ENCODE results near the gene SLCO6A1.
"Not testable (repeated sequence)": the region's sequence is repeated elsewhere in the genome, so short reads cannot be mapped to it uniquely, and the experiment has no call there.

SLCO6A1 gene

GRCh38 chr5:102529447-102529846 lies 30.6 kb upstream of the SLCO6A1 start:
- ChIA-PET CTCF (interaction anchor here (0.7 kb wide), 1 partner anchor 1119 kb away, joined by 3 read pairs; no protein-coding TSS in a partner anchor), POLR2A (no interaction called here)
- DNase-seq (ENCODE audit: extremely low spot score): no peak
- TF ChIP-seq ELF4 (IDR thresholded peaks at IDR 0.05): no peak
- no peak for TF ChIP-seq FOXK2 (IDR thresholded peaks at IDR 0.05)
- TF ChIP-seq SP1 (IDR thresholded peaks at IDR 0.05): no peak
- TF ChIP-seq CTBP1 (IDR thresholded peaks at IDR 0.05; ENCODE audit: borderline replicate concordance): no peak
- TF ChIP-seq PKNOX1 (IDR thresholded peaks at IDR 0.05): no peak
- TF ChIP-seq LEF1 (IDR thresholded peaks at IDR 0.05; ENCODE audit: borderline replicate concordance): no peak
- TF ChIP-seq SUZ12 (IDR thresholded peaks at IDR 0.05): no peak
- TF ChIP-seq FOXM1 (IDR thresholded peaks at IDR 0.05; ENCODE audit: borderline replicate concordance): no peak
- no peak for TF ChIP-seq L3MBTL2 (conservative IDR thresholded peaks at IDR 0.05)
- no peak for TF ChIP-seq TARDBP (IDR thresholded peaks at IDR 0.05)
- TF ChIP-seq BHLHE40 (IDR thresholded peaks at IDR 0.05; ENCODE audit: borderline replicate concordance): no peak
- no peak for TF ChIP-seq HDGF (IDR thresholded peaks at IDR 0.05; ENCODE audit: borderline replicate concordance)
- no peak for TF ChIP-seq ARNT (IDR thresholded peaks at IDR 0.05)
- TF ChIP-seq NFRKB (IDR thresholded peaks at IDR 0.05): no peak
- no peak for TF ChIP-seq FOXA1 (IDR thresholded peaks at IDR 0.05)
- TF ChIP-seq ZNF384 (IDR thresholded peaks at IDR 0.05): no peak

GRCh38 chr5:102529031-102529430 lies 30.2 kb upstream of the SLCO6A1 start:
- ChIA-PET CTCF (interaction anchor here (0.7 kb wide), 1 partner anchor 1119 kb away, joined by 3 read pairs; no protein-coding TSS in a partner anchor), POLR2A (no interaction called here)
- TF ChIP-seq NFRKB (IDR thresholded peaks at IDR 0.05) (no peak), SP1 (IDR thresholded peaks at IDR 0.05) (no peak), ELF4 (IDR thresholded peaks at IDR 0.05) (no peak), PKNOX1 (IDR thresholded peaks at IDR 0.05) (no peak), CTBP1 (IDR thresholded peaks at IDR 0.05; ENCODE audit: borderline replicate concordance) (no peak), LEF1 (IDR thresholded peaks at IDR 0.05; ENCODE audit: borderline replicate concordance) (no peak), BHLHE40 (IDR thresholded peaks at IDR 0.05; ENCODE audit: borderline replicate concordance) (no peak), ZNF384 (IDR thresholded peaks at IDR 0.05) (no peak), FOXA1 (IDR thresholded peaks at IDR 0.05) (no peak), TARDBP (IDR thresholded peaks at IDR 0.05) (no peak), FOXM1 (IDR thresholded peaks at IDR 0.05; ENCODE audit: borderline replicate concordance) (no peak), FOXK2 (IDR thresholded peaks at IDR 0.05) (no peak), SUZ12 (IDR thresholded peaks at IDR 0.05) (no peak), L3MBTL2 (conservative IDR thresholded peaks at IDR 0.05) (no peak), HDGF (IDR thresholded peaks at IDR 0.05; ENCODE audit: borderline replicate concordance) (no peak), ARNT (IDR thresholded peaks at IDR 0.05) (no peak)
- DNase-seq (ENCODE audit: extremely low spot score): no peak

GRCh38 chr5:102528600-102528999 lies 29.8 kb upstream of the SLCO6A1 start:
- DNase-seq (ENCODE audit: extremely low spot score): no peak
- ChIA-PET POLR2A (no interaction called here), CTCF (interaction anchor here (0.7 kb wide), 1 partner anchor 1120 kb away, joined by 3 read pairs; no protein-coding TSS in a partner anchor)
- TF ChIP-seq BHLHE40 (IDR thresholded peaks at IDR 0.05; ENCODE audit: borderline replicate concordance) (no peak), L3MBTL2 (conservative IDR thresholded peaks at IDR 0.05) (no peak), LEF1 (IDR thresholded peaks at IDR 0.05; ENCODE audit: borderline replicate concordance) (no peak), FOXK2 (IDR thresholded peaks at IDR 0.05) (no peak), ARNT (IDR thresholded peaks at IDR 0.05) (no peak)

GRCh38 chr5:102527547-102527946 lies 28.7 kb upstream of the SLCO6A1 start:
- no peak for DNase-seq (ENCODE audit: extremely low spot score)
- POLR2A ChIA-PET: no interaction called here
- CTCF ChIA-PET: no interaction called here
- no peak for TF ChIP-seq FOXK2 (IDR thresholded peaks at IDR 0.05)
- no peak for TF ChIP-seq LEF1 (IDR thresholded peaks at IDR 0.05; ENCODE audit: borderline replicate concordance)

- no peak for TF ChIP-seq BHLHE40 (IDR thresholded peaks at IDR 0.05; ENCODE audit: borderline replicate concordance)
- no peak for TF ChIP-seq ELF4 (IDR thresholded peaks at IDR 0.05)
- no peak for TF ChIP-seq FOXA1 (IDR thresholded peaks at IDR 0.05)
- TF ChIP-seq TARDBP (IDR thresholded peaks at IDR 0.05): no peak
- TF ChIP-seq ZNF384 (IDR thresholded peaks at IDR 0.05): no peak
- no peak for TF ChIP-seq NFRKB (IDR thresholded peaks at IDR 0.05)
- no peak for TF ChIP-seq HDGF (IDR thresholded peaks at IDR 0.05; ENCODE audit: borderline replicate concordance)
- TF ChIP-seq PKNOX1 (IDR thresholded peaks at IDR 0.05): no peak
- TF ChIP-seq LEF1 (IDR thresholded peaks at IDR 0.05; ENCODE audit: borderline replicate concordance): no peak
- TF ChIP-seq FOXM1 (IDR thresholded peaks at IDR 0.05; ENCODE audit: borderline replicate concordance): no peak
- no peak for TF ChIP-seq SUZ12 (IDR thresholded peaks at IDR 0.05)
- no peak for TF ChIP-seq ARNT (IDR thresholded peaks at IDR 0.05)
- no peak for TF ChIP-seq FOXK2 (IDR thresholded peaks at IDR 0.05)
- no peak for TF ChIP-seq L3MBTL2 (conservative IDR thresholded peaks at IDR 0.05)
- no peak for TF ChIP-seq SP1 (IDR thresholded peaks at IDR 0.05)
- no peak for TF ChIP-seq CTBP1 (IDR thresholded peaks at IDR 0.05; ENCODE audit: borderline replicate concordance)
- no peak for DNase-seq (ENCODE audit: extremely low spot score)
- CTCF ChIA-PET: no interaction called here
- POLR2A ChIA-PET: no interaction called here
Measured at GRCh38 chr5:102523541-102524175, 24.9 kb upstream of the SLCO6A1 start.

GRCh38 chr5:102511666-102512065 lies 12.9 kb upstream of the SLCO6A1 start:
- no peak for DNase-seq (ENCODE audit: extremely low spot score)
- ChIA-PET CTCF (no interaction called here), POLR2A (no interaction called here)
- no peak for TF ChIP-seq BHLHE40 (IDR thresholded peaks at IDR 0.05; ENCODE audit: borderline replicate concordance)
- TF ChIP-seq NFRKB (IDR thresholded peaks at IDR 0.05): no peak
- TF ChIP-seq FOXK2 (IDR thresholded peaks at IDR 0.05): no peak
- TF ChIP-seq LEF1 (IDR thresholded peaks at IDR 0.05; ENCODE audit: borderline replicate concordance): no peak
- TF ChIP-seq FOXM1 (IDR thresholded peaks at IDR 0.05; ENCODE audit: borderline replicate concordance): no peak
- TF ChIP-seq TARDBP (IDR thresholded peaks at IDR 0.05): no peak
- no peak for TF ChIP-seq SP1 (IDR thresholded peaks at IDR 0.05)
- TF ChIP-seq ARNT (IDR thresholded peaks at IDR 0.05): no peak
- TF ChIP-seq ELF4 (IDR thresholded peaks at IDR 0.05): no peak
- no peak for TF ChIP-seq FOXA1 (IDR thresholded peaks at IDR 0.05)
- no peak for TF ChIP-seq L3MBTL2 (conservative IDR thresholded peaks at IDR 0.05)
- TF ChIP-seq HDGF (IDR thresholded peaks at IDR 0.05; ENCODE audit: borderline replicate concordance): no peak
- no peak for TF ChIP-seq ZNF384 (IDR thresholded peaks at IDR 0.05)
- TF ChIP-seq CTBP1 (IDR thresholded peaks at IDR 0.05; ENCODE audit: borderline replicate concordance): no peak
- TF ChIP-seq PKNOX1 (IDR thresholded peaks at IDR 0.05): no peak
- TF ChIP-seq SUZ12 (IDR thresholded peaks at IDR 0.05): no peak

- DNase-seq (ENCODE audit: extremely low spot score); CTCF ChIA-PET; POLR2A ChIA-PET: not testable (repeated sequence)
Measured at GRCh38 chr5:102491261-102491914, 7.4 kb downstream of the SLCO6A1 start.
